GM04504 (cell line): Measurements from ENCODE around the gene AVPI1.

Experiments used
- DNase-seq: peaks from one replicate; pipeline ENCODE4 v3.0.0-alpha.2; 2012; ENCODE audit warnings: low read depth

The AVPI1 gene

GRCh38 chr10:97686962-97687784 lies at the start of gene AVPI1:
Gene AVPI1 (minus strand): TSS chr10:97687241. CDS start chr10:97679905, 7,336 bp downstream.
- DNase-seq, result peak; percentile 95

- no peak for DNase-seq
Measured at GRCh38 chr10:97736403-97736901, 49.4 kb upstream of the AVPI1 start.

- DNase-seq, result no peak
Measured at GRCh38 chr10:97734021-97734420, 47.0 kb upstream of the AVPI1 start.

GRCh38 chr10:97733256-97733655 lies 46.2 kb upstream of the AVPI1 start:
- DNase-seq, result no peak

GRCh38 chr10:97732052-97732359 lies 45.0 kb upstream of the AVPI1 start:
- no peak for DNase-seq

- no peak for DNase-seq
Measured at GRCh38 chr10:97731346-97732051, 44.5 kb upstream of the AVPI1 start.

- DNase-seq, result no peak
Measured at GRCh38 chr10:97729014-97729413, 42.0 kb upstream of the AVPI1 start.

GRCh38 chr10:97726636-97727178 lies 39.7 kb upstream of the AVPI1 start:
- peak; percentile 84 for DNase-seq

GRCh38 chr10:97724341-97724941 lies 37.4 kb upstream of the AVPI1 start:
- DNase-seq, result peak; percentile 63

GRCh38 chr10:97723001-97723400 lies 36.0 kb upstream of the AVPI1 start:
- DNase-seq, result no peak

- no peak for DNase-seq
Measured at GRCh38 chr10:97721871-97722780, 35.1 kb upstream of the AVPI1 start.

GRCh38 chr10:97719602-97720001 lies 32.6 kb upstream of the AVPI1 start:
- no peak for DNase-seq

GRCh38 chr10:97718659-97719142 lies 31.7 kb upstream of the AVPI1 start:
- DNase-seq, result no peak

- no peak for DNase-seq
Measured at GRCh38 chr10:97718178-97718577, 31.1 kb upstream of the AVPI1 start.

- no peak for DNase-seq
Measured at GRCh38 chr10:97717627-97718026, 30.6 kb upstream of the AVPI1 start.

GRCh38 chr10:97715259-97715874 lies 28.3 kb upstream of the AVPI1 start:
- no peak for DNase-seq

- peak; percentile 61 for DNase-seq
Measured at GRCh38 chr10:97714401-97715258, 27.6 kb upstream of the AVPI1 start.

- DNase-seq, result no peak
Measured at GRCh38 chr10:97713826-97714400, 26.9 kb upstream of the AVPI1 start.

- peak; percentile 62 for DNase-seq
Measured at GRCh38 chr10:97713339-97713825, 26.3 kb upstream of the AVPI1 start, which contains the start of gene MARVELD1. Gene MARVELD1 (plus strand): TSS chr10:97713730. CDS start chr10:97713877, 147 bp downstream.
